Heart right ventricle (tissue), 16 donors: ENCODE results near the gene ACOXL. TPM values are rescaled to one million over a fixed set of nuclear protein-coding genes. Genes with fewer than 3 reads are reported as not detected.

Experiments
- ATAC-seq, 8 donors: fragments of 200-7000 bp; cut with Tn5 transposase; one replicate each; pipeline ENCODE4 v1.9.1; 2020; ENCODE audit warnings: mild to moderate bottlenecking in 8 of 8, moderate library complexity in 8 of 8, moderate number of reproducible peaks in 1 of 8
- DNase-seq, 2 donors: peaks; one replicate each; pipeline ENCODE4 v3.0.0-alpha.2; 2020
- H3K27ac ChIP-seq, 10 donors: fragments of 200-600 bp; sonication (generic) in 2 of 10; one replicate each; pipeline versions ENCODE4 v1.5.0 to v1.8.0; 2020 to 2022; ENCODE audit warnings: mild to moderate bottlenecking in 3 of 10
- H3K27me3 ChIP-seq, 7 donors: fragments of 200-600 bp; one replicate each; pipeline ENCODE4 v1.8.0; 2021 to 2022; ENCODE audit warnings: mild to moderate bottlenecking in 2 of 7
- H3K36me3 ChIP-seq, 9 donors: fragments of 200-600 bp; sonication (generic) in 1 of 9; one replicate each; pipeline versions ENCODE4 v1.5.0 to v1.8.0; 2020 to 2022; ENCODE audit warnings: mild to moderate bottlenecking in 2 of 9
- H3K4me1 ChIP-seq, 9 donors: fragments of 200-600 bp; sonication (generic) in 1 of 9; one replicate each; pipeline versions ENCODE4 v1.5.0 to v1.8.0; 2020 to 2022; ENCODE audit warnings: mild to moderate bottlenecking in 4 of 9
- H3K4me3 ChIP-seq, 10 donors: fragments of 200-600 bp; sonication (generic) in 2 of 10; one replicate each; pipeline versions ENCODE4 v1.5.0 to v1.8.0; 2020 to 2022; ENCODE audit warnings: mild to moderate bottlenecking in 7 of 10, moderate library complexity in 2 of 10
- H3K9me3 ChIP-seq, 11 donors: fragments of 200-600 bp in 10 of 11; sonication (generic) in 2 of 11; one replicate each; pipeline versions ENCODE4 v1.5.0 to v1.8.0; 2013 to 2022; ENCODE audit warnings: mild to moderate bottlenecking in 2 of 11, control low read depth in 1 of 11, moderate library complexity in 1 of 11
- CTCF ChIP-seq, 9 donors: fragments of 200-600 bp; sonication (generic) in 2 of 9; IDR thresholded peaks; one replicate each; pipeline versions ENCODE4 v1.5.0 to v1.8.0; 2021 to 2022; ENCODE audit warnings: antibody characterized with exemption in 9 of 9, mild to moderate bottlenecking in 5 of 9, moderate library complexity in 1 of 9
- WGBS, 2 donors: extraction: QIAGEN DNeasy Blood & Tissue Kit; methylation state at CpG; one replicate each; pipeline ENCODE4 v1.1.7; 2013; ENCODE audit warnings: inconsistent platforms in 1 of 2; 5-methylcytosine and 5-hydroxymethylcytosine counted together
- intact Hi-C, 10 donors: fragments of 100-400 bp; cut with DNase I; formaldehyde crosslinking; loops; one replicate each; pipeline versions ENCODE4 v1.11.1 to v1.14.2; 2022
- polyA plus RNA-seq, 2 donors: library from polyadenylated mRNA; stranded (reverse); fragments of 200-250 nt; gene quantifications; one replicate each; pipeline ENCODE4 v1.2.3, GENCODE V29; 2013
- total RNA-seq, 10 donors: library from RNA; stranded (reverse); fragmentation: NEBNext Ultra II Directional in 3 of 10; extraction: Animal tissue kit (Norgen Biotek cat#: 25700) in 3 of 10; gene quantifications; one replicate each; pipeline versions ENCODE4 v1.2.1 to v1.2.4, GENCODE V29; 2021 to 2023
- donor health status: Arrhythmogenic right ventricular cardiomyopathy.
- donor health status: ischemic (EF 13 %, LVEDD 7.1; RV severe dilation, severe dysfunction).
- donor health status: healthy with polysubstance abuse.
- donor health status: DM: no; HTN: yes; CAD: no.
- donor health status: DM: no; HTN: no; CAD: no.
- donor health status: ischemic (EF 25% LVEDD 6.9; RV normal size, moderate dysfunction).
- donor health status: ischemic (EF 25% LVEDD 5.7; RV mildly dilated, moderate dysfunction).
- donor health status: healthy.
- donor health status: DM: yes; HTN: yes; CAD: no.
- donor health status: Ischemic cardiomyopathy.
- donor health status: ischemic (EF 35%, LVEDD 5.7; RV mildly dilated, moderate dysfunction).
- donor health status: nonischemic (EF 11% LVEDD 7.7; RV severe dilation, severe dysfunction).
- donor health status: DM: yes; HTN: yes; CAD: no.
- donor health status: PGD.
- donor health status: ischemic (EF 29% LVEDD 5.4; RV normal size, mild dysfunction).
- donor health status: nonischemic (EF 23%, LVEDD 6.1; RV moderate dilation, normal function).

The ACOXL gene
- total and polyA plus RNA-seq, 12 donors: not detected

GRCh38 chr2:110848071-110848470 lies 115.7 kb downstream of the ACOXL start:
- Histone ChIP-seq H3K9me3 (no peaks in the 10 kb centered on the region), H3K36me3 (no peaks in the 10 kb centered on the region), H3K27me3 (peaks cover 0 to 14% (median 0%) of the 10 kb centered on the region in 7 donors), H3K4me1 (peaks cover 0 to 4% (median 0%) of the 10 kb centered on the region in 9 donors), H3K4me3 (no peak overlapping the region), H3K27ac (no peak overlapping the region)
- no peak for ATAC-seq
- intact Hi-C loops: no loop called here
- DNase-seq: no peak
- 82 to 85% methylated on average over 2 of the region's 2 CpGs for WGBS, 2 donors
- no peak for TF ChIP-seq CTCF (IDR thresholded peaks at IDR 0.05)

- WGBS, 2 donors: 78 to 81% methylated on average over 13 of the region's 13 CpGs
- Histone ChIP-seq H3K4me1 (peaks cover 0 to 8% (median 0%) of the 10 kb centered on the region in 9 donors), H3K27ac (no peak overlapping the region), H3K9me3 (no peaks in the 10 kb centered on the region), H3K27me3 (peaks cover 0 to 14% (median 0%) of the 10 kb centered on the region in 7 donors), H3K4me3 (no peak overlapping the region), H3K36me3 (no peaks in the 10 kb centered on the region)
- ATAC-seq: no peak
- DNase-seq: no peak
- TF ChIP-seq CTCF (IDR thresholded peaks at IDR 0.05): no peak
- intact Hi-C loops: no loop called here
Observed at GRCh38 chr2:110848519-110849030, 116.2 kb downstream of the ACOXL start.

- Histone ChIP-seq H3K4me1 (peaks cover 0 to 8% (median 0%) of the 10 kb centered on the region in 9 donors), H3K27ac (no peak overlapping the region), H3K27me3 (peaks cover 0 to 11% (median 0%) of the 10 kb centered on the region in 7 donors), H3K9me3 (no peaks in the 10 kb centered on the region), H3K4me3 (no peak overlapping the region), H3K36me3 (no peaks in the 10 kb centered on the region)
- WGBS, 2 donors: 89 to 93% methylated on average over 13 of the region's 13 CpGs
- no peak for TF ChIP-seq CTCF (IDR thresholded peaks at IDR 0.05)
- no peak for ATAC-seq
- intact Hi-C loops: no loop called here
- no peak for DNase-seq
Observed at GRCh38 chr2:110851531-110851930, 119.2 kb downstream of the ACOXL start.

GRCh38 chr2:110852051-110852450 lies 119.7 kb downstream of the ACOXL start:
- H3K4me3 ChIP-seq: no peak overlapping the region

More at GRCh38 chr2:110852051-110852450, 119.7 kb downstream of the ACOXL start:
- H3K4me1 ChIP-seq: peaks cover 0 to 8% (median 0%) of the 10 kb centered on the region in 9 donors
- intact Hi-C loops: no loop called here
- 84 to 93% methylated on average over 11 of the region's 11 CpGs for WGBS, 2 donors
- DNase-seq (no peak), ATAC-seq (no peak)
- peaks cover 0 to 11% (median 0%) of the 10 kb centered on the region in 7 donors for H3K27me3 ChIP-seq
- H3K9me3 ChIP-seq: no peaks in the 10 kb centered on the region
- H3K36me3 ChIP-seq: no peaks in the 10 kb centered on the region
- no peak for TF ChIP-seq CTCF (IDR thresholded peaks at IDR 0.05)
- peak overlapping the region in 1 of 10 donors; percentile 26 for H3K27ac ChIP-seq
